ENCODE data around the gene RNF181. TPM values are rescaled to one million over a fixed set of nuclear protein-coding genes. Genes with fewer than 3 reads are reported as not detected.

RNF181 gene
- total and polyA plus RNA-seq, 2 of the 13 experiments (the other 11 are each of a cell fraction or from before 2014, with no cell fraction given): 224 to 578 TPM

DNA sequence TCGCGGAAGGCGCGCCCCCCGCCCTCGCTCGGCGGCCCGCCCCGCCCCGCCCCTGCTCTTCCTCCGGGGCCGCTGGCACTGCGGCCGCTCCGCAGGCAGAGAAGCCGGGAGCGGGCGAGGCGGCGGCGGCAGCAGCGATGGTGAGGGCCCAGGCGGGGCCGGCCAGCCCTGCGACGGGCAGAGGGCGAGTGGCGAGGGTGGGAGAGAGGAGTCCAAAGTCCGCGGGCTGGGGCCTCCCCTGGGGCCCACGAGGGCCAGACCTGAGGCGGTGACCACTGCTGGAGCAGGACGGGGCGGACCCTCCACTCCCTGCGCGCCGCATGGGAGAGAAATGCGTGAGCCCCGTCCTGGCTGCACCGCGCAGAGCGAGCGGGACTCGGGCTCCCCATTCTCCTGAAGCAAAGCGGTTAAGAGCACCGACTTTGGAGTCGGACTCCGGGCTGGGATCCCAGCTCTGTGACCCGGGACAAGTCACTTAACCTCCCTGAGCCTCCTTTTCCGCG is 11.1 kb upstream of the RNF181 start, which contains the start of gene VAMP5 (continued):
- peak; percentile 90 for TF ChIP-seq YEATS4 (CRISPR knock-in tag; IDR thresholded peaks at IDR 0.05; ENCODE audit: borderline replicate concordance)
- TF ChIP-seq ZNF138 (CRISPR knock-in tag; IDR thresholded peaks at IDR 0.05; ENCODE audit: low read depth): no peak
- peak; percentile 28; the same call in 1 of the 2 replicates for TF ChIP-seq ZBTB42 (CRISPR knock-in tag; IDR thresholded peaks at IDR 0.05)
- 0 out of 2 replicates have a peak, but pooled peaks have one; percentile 74 for TF ChIP-seq ZNF782 (CRISPR knock-in tag; IDR thresholded peaks at IDR 0.05; ENCODE audit: borderline replicate concordance)
- TF ChIP-seq ZNF318 (CRISPR knock-in tag; IDR thresholded peaks at IDR 0.05): peak; percentile 93
- 0 out of 2 replicates have a peak, but pooled peaks have one; percentile 53 for TF ChIP-seq HNRNPUL1 (IDR thresholded peaks at IDR 0.05; ENCODE audit: low read depth, low read length)
- no peak; the same call in 1 of the 2 replicates for TF ChIP-seq AFF4 (CRISPR knock-in tag; IDR thresholded peaks at IDR 0.05)
- TF ChIP-seq KLF13 (CRISPR knock-in tag; IDR thresholded peaks at IDR 0.05): no peak
- TF ChIP-seq MED1 (CRISPR knock-in tag; IDR thresholded peaks at IDR 0.05): peak; percentile 91
- 0 out of 2 replicates have a peak, but pooled peaks have one; percentile 32 for TF ChIP-seq PPARG (CRISPR knock-in tag; conservative IDR thresholded peaks at IDR 0.05)
- TF ChIP-seq TEAD2 (CRISPR knock-in tag; IDR thresholded peaks at IDR 0.05): peak; percentile 15; the same call in 1 of the 2 replicates
- TF ChIP-seq HDAC2 (CRISPR knock-in tag; IDR thresholded peaks at IDR 0.05): peak; percentile 49; the same call in 1 of the 2 replicates
- TF ChIP-seq, protein P1, sequence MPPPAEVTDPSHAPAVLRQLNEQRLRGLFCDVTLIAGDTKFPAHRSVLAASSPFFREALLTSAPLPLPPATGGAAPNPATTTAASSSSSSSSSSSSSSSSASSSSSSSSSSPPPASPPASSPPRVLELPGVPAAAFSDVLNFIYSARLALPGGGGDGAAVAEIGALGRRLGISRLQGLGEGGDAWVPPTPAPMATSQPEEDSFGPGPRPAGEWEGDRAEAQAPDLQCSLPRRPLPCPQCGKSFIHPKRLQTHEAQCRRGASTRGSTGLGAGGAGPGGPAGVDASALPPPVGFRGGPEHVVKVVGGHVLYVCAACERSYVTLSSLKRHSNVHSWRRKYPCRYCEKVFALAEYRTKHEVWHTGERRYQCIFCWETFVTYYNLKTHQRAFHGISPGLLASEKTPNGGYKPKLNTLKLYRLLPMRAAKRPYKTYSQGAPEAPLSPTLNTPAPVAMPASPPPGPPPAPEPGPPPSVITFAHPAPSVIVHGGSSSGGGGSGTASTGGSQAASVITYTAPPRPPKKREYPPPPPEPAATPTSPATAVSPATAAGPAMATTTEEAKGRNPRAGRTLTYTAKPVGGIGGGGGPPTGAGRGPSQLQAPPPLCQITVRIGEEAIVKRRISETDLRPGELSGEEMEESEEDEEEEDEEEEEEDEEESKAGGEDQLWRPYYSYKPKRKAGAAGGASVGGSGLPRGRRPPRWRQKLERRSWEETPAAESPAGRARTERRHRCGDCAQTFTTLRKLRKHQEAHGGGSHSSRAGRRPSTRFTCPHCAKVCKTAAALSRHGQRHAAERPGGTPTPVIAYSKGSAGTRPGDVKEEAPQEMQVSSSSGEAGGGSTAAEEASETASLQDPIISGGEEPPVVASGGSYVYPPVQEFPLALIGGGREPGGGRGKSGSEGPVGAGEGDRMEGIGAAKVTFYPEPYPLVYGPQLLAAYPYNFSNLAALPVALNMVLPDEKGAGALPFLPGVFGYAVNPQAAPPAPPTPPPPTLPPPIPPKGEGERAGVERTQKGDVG (CRISPR knock-in tag; IDR thresholded peaks at IDR 0.05; ENCODE audit: borderline replicate concordance): peak; percentile 36; the same call in 1 of the 2 replicates
- TF ChIP-seq SUZ12 (IDR thresholded peaks at IDR 0.05; ENCODE audit: low read depth, low read length): no peak
